SU-DHL-6 (cell line): ENCODE data around the gene MEGF10.

Experiments
- CTCF ChIP-seq: fragments of 200-600 bp; sonication (generic); IDR thresholded peaks from one replicate; pipeline ENCODE4 v1.5.1; 2017; ENCODE audit warnings: antibody characterized with exemption, mild to moderate bottlenecking, low read length, moderate library complexity; ENCODE audit not compliant: insufficient read depth, poor library complexity, severe bottlenecking
- EZH2phosphoT487 ChIP-seq: fragments of 200-600 bp; sonication (generic), shearing (Covaris generic); conservative IDR thresholded peaks from 2 replicates; pipeline ENCODE4 v1.6.1; 2018; ENCODE audit warnings: mild to moderate bottlenecking, antibody characterized with exemption, low read length, moderate library complexity, mixed read lengths

GRCh38 chr5:127294829-127295228 is 4.2 kb downstream of the MEGF10 start:
- TF ChIP-seq CTCF (no peak), EZH2phosphoT487 (no peak)
